HepG2 (cell line): Measurements from ENCODE around the gene HABP4. TPM values are rescaled to one million over a fixed set of nuclear protein-coding genes. Genes with fewer than 3 reads are reported as not detected.

ENCODE experiments used
- ADNP ChIP-seq: sonication (generic); formaldehyde crosslinking; IDR thresholded peaks from 2 replicates; pipeline ENCODE4 v1.4.0; 2020; ENCODE audit warnings: missing genetic modification reagents
- CCDC6 ChIP-seq: sonication (generic); formaldehyde crosslinking; IDR thresholded peaks from 2 replicates; pipeline ENCODE4 v1.8.1; 2022; ENCODE audit warnings: mild to moderate bottlenecking, missing genetic modification reagents, moderate library complexity
- CEBPG ChIP-seq: IDR thresholded peaks from 2 replicates; pipeline ENCODE4 v1.6.1; 2016
- CREM ChIP-seq, 2 experiments: sonication (generic) in 1 of 2; formaldehyde crosslinking in 1 of 2; IDR thresholded peaks; 2 replicates each; pipeline versions ENCODE4 v1.4.0 to v1.6.1; 2016 to 2020; ENCODE audit warnings: antibody characterized with exemption in 1 of 2, mild to moderate bottlenecking in 1 of 2, missing genetic modification reagents in 1 of 2
- FIP1L1 ChIP-seq: fragments of 200-400 bp; formaldehyde crosslinking; IDR thresholded peaks from 2 replicates; pipeline ENCODE4 v1.6.1; 2018; ENCODE audit warnings: low read depth, mild to moderate bottlenecking, low read length, moderate library complexity, borderline replicate concordance; ENCODE audit not compliant: insufficient read depth
- FOXK2 ChIP-seq: fragments of 450-650 bp; IDR thresholded peaks from 2 replicates; pipeline ENCODE4 v1.6.1; 2016
- GATAD2A ChIP-seq: IDR thresholded peaks from 2 replicates; pipeline ENCODE4 v1.6.1; 2016
- KAT7 ChIP-seq: IDR thresholded peaks from 2 replicates; pipeline ENCODE4 v1.6.1; 2018; ENCODE audit warnings: borderline replicate concordance, missing compliant biosample characterization
- KMT2A ChIP-seq: sonication (generic); formaldehyde crosslinking; IDR thresholded peaks from 2 replicates; pipeline ENCODE4 v1.4.0; 2020; ENCODE audit warnings: missing genetic modification reagents
- MAFF ChIP-seq: IDR thresholded peaks from 2 replicates; pipeline ENCODE4 v1.6.1; 2011; ENCODE audit warnings: low read depth, low read length, improper control_type of control experiment
- MAZ ChIP-seq, 2 experiments: sonication (generic) in 1 of 2; formaldehyde crosslinking in 1 of 2; IDR thresholded peaks; 2 replicates each; pipeline versions ENCODE4 v1.5.0 to v1.6.1; 2012 to 2020; ENCODE audit warnings: low read depth in 2 of 2, mild to moderate bottlenecking in 2 of 2, borderline replicate concordance in 1 of 2, improper control_type of control experiment in 1 of 2, low read length in 1 of 2, missing genetic modification reagents in 1 of 2, moderate library complexity in 1 of 2
- MBNL3 ChIP-seq: fragments of 250-450 bp; sonication (Bioruptor Pico); conservative IDR thresholded peaks from 2 replicates; pipeline ENCODE4 v1.8.0; 2022; ENCODE audit warnings: mild to moderate bottlenecking, inconsistent platforms
- MED13 ChIP-seq: sonication (generic); formaldehyde crosslinking; IDR thresholded peaks from 2 replicates; pipeline ENCODE4 v1.5.0; 2020; ENCODE audit warnings: missing genetic modification reagents
- NFYB ChIP-seq: sonication (generic); formaldehyde crosslinking; IDR thresholded peaks from 2 replicates; pipeline ENCODE4 v1.4.0; 2020; ENCODE audit warnings: missing genetic modification reagents
- POGZ ChIP-seq: sonication (generic); formaldehyde crosslinking; IDR thresholded peaks from 2 replicates; pipeline ENCODE4 v1.4.0; 2020; ENCODE audit warnings: mild to moderate bottlenecking, missing genetic modification reagents
- SP5 ChIP-seq: IDR thresholded peaks from 2 replicates; pipeline ENCODE4 v1.6.1; 2016; ENCODE audit warnings: low read depth, borderline replicate concordance
- SPEN ChIP-seq: sonication (generic); formaldehyde crosslinking; IDR thresholded peaks from 2 replicates; pipeline ENCODE4 v1.5.1; 2020; ENCODE audit warnings: low read depth, mild to moderate bottlenecking, missing genetic modification reagents
- THAP11 ChIP-seq: IDR thresholded peaks from 2 replicates; pipeline ENCODE4 v1.6.1; 2016; ENCODE audit warnings: missing biosample characterization, missing genetic modification reagents
- ZNF180 ChIP-seq: sonication (generic); formaldehyde crosslinking; IDR thresholded peaks from 2 replicates; pipeline ENCODE4 v1.4.0; 2020; ENCODE audit warnings: low read depth, missing genetic modification reagents, borderline replicate concordance
- ZNF431 ChIP-seq: sonication (generic); formaldehyde crosslinking; IDR thresholded peaks from 2 replicates; pipeline ENCODE4 v1.9.0; 2022; ENCODE audit warnings: missing genetic modification reagents, low read depth, mild to moderate bottlenecking, borderline replicate concordance
- ZNF878 ChIP-seq: sonication (generic); formaldehyde crosslinking; IDR thresholded peaks from 2 replicates; pipeline ENCODE4 v1.8.1; 2023; ENCODE audit warnings: mild to moderate bottlenecking, missing genetic modification reagents, moderate library complexity
- ZSCAN31 ChIP-seq: sonication (generic); formaldehyde crosslinking; IDR thresholded peaks from 2 replicates; pipeline ENCODE4 v1.5.0; 2020; ENCODE audit warnings: low read depth, mild to moderate bottlenecking, missing genetic modification reagents
- polyA plus RNA-seq, 8 experiments: library from polyadenylated mRNA; depleted of rRNA in 3 of 8; stranded (reverse) in 7 of 8; unstranded in 1 of 8; fragments of >200 nt; fragmentation: Illumina TruSeq in 4 of 8; extraction: Trizol in 4 of 8; gene quantifications; 2 replicates each; pipeline versions ENCODE4 v1.2.1 to v1.2.3, GENCODE V29; 2011 to 2016; ENCODE audit warnings: low read depth in 4 of 8, missing spikeins in 1 of 8, mixed read lengths in 1 of 8; ENCODE audit not compliant: insufficient read depth in 1 of 8
- total RNA-seq, 5 experiments: library from RNA; depleted of rRNA; stranded (reverse); fragments of >200 nt; fragmentation: Illumina TruSeq; extraction: Trizol; gene quantifications; 2 replicates each; pipeline ENCODE4 v1.2.3, GENCODE V29; 2016; ENCODE audit warnings: low read depth in 1 of 5
- TF ChIP-seq, protein P1 (sequence below): sonication (generic); formaldehyde crosslinking; IDR thresholded peaks from 2 replicates; pipeline ENCODE4 v1.4.0; 2020; ENCODE audit warnings: mild to moderate bottlenecking, missing genetic modification reagents
- TF ChIP-seq, protein P2 (sequence below): sonication (generic); formaldehyde crosslinking; conservative IDR thresholded peaks from 2 replicates; pipeline ENCODE4 v1.8.0; 2022; ENCODE audit warnings: mild to moderate bottlenecking, moderate library complexity, missing genetic modification reagents

Gene HABP4
- total and polyA plus RNA-seq, 2 of the 13 experiments (the other 11 are each of a cell fraction or from before 2014, with no cell fraction given), result 14.3 to 26.6 TPM

DNA sequence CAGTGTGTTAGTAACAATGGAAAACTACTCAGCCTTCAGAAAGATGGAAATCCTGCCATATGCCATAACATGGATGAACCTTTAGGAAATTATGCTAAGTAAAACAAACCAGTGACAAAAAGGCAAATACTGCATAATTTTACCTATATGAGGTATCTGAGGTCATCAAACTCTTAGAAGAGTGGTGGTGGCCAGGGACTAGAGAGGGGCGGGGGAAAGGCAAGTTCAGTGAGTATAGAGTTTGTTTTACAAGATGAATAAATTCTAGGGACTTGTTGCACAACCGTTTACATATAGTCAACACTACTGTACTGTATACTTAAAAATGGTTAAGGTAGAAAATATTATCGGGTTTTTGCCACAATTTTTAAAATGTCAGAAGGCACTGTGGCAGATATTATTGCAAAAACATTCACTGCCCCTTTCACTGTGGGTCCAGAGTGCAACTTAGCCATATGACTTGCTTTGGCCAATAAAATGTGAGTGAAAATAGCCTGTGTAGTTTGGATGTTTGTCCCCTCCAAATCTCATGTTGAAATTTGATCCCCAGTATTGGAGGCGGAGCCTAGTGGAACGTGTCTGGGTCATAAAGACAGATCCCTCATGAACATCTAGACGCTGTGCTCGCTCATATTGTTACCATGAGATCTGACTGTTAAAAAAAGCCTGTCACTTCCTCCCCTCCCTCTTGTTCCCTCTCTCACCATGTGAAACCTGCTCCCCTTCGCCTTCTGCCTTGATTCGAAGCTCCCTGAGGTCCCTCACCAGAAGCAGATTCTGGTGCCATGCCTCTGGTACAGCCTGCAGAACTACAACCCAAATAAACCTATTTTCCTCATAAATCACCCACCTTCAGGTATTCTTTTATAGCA, 41.3 kb upstream of the HABP4 start (continued):
- TF ChIP-seq GATAD2A (peak; percentile 45; the same call in 1 of the 2 replicates), KMT2A (CRISPR knock-in tag) (0 out of 2 replicates have a peak, but pooled peaks have one; percentile 23), CREM (IDR thresholded peaks at IDR 0.05) (peak; percentile 52; the same call in 1 of the 2 replicates), CREM (CRISPR knock-in tag; IDR thresholded peaks at IDR 0.05) (no peak), THAP11 (CRISPR knock-in tag) (peak; percentile 43; the same call in 1 of the 2 replicates), FIP1L1 (no peak), ZNF180 (no peak), ZNF878 (CRISPR knock-in tag) (0 out of 2 replicates have a peak, but pooled peaks have one; percentile 7), ADNP (CRISPR knock-in tag) (no peak), MAZ (IDR thresholded peaks at IDR 0.05; ENCODE audit: borderline replicate concordance, low read depth, low read length) (no peak), MAZ (CRISPR knock-in tag; IDR thresholded peaks at IDR 0.05; ENCODE audit: low read depth) (peak; percentile 54; the same call in 1 of the 2 replicates), FOXK2 (0 out of 2 replicates have a peak, but pooled peaks have one; percentile 35), SPEN (peak; percentile 54; the same call in 1 of the 2 replicates), ZSCAN31 (CRISPR knock-in tag) (peak; percentile 66), KAT7 (peak; percentile 65; the same call in 1 of the 2 replicates), ZNF431 (CRISPR knock-in tag) (no peak), NFYB (CRISPR knock-in tag) (peak; percentile 91), POGZ (CRISPR knock-in tag) (peak; percentile 94), CEBPG (CRISPR knock-in tag) (peak; percentile 57), MED13 (CRISPR knock-in tag) (no peak), CCDC6 (CRISPR knock-in tag) (peak; percentile 46; the same call in 1 of the 2 replicates), MBNL3 (no peak), MAFF (peak; percentile 26; the same call in 1 of the 2 replicates), SP5 (CRISPR knock-in tag) (peak; percentile 44; the same call in 1 of the 2 replicates)
- TF ChIP-seq, protein P1, sequence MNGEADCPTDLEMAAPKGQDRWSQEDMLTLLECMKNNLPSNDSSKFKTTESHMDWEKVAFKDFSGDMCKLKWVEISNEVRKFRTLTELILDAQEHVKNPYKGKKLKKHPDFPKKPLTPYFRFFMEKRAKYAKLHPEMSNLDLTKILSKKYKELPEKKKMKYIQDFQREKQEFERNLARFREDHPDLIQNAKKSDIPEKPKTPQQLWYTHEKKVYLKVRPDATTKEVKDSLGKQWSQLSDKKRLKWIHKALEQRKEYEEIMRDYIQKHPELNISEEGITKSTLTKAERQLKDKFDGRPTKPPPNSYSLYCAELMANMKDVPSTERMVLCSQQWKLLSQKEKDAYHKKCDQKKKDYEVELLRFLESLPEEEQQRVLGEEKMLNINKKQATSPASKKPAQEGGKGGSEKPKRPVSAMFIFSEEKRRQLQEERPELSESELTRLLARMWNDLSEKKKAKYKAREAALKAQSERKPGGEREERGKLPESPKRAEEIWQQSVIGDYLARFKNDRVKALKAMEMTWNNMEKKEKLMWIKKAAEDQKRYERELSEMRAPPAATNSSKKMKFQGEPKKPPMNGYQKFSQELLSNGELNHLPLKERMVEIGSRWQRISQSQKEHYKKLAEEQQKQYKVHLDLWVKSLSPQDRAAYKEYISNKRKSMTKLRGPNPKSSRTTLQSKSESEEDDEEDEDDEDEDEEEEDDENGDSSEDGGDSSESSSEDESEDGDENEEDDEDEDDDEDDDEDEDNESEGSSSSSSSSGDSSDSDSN (CRISPR knock-in tag), result peak; percentile 38; the same call in 1 of the 2 replicates
- TF ChIP-seq, protein P2, sequence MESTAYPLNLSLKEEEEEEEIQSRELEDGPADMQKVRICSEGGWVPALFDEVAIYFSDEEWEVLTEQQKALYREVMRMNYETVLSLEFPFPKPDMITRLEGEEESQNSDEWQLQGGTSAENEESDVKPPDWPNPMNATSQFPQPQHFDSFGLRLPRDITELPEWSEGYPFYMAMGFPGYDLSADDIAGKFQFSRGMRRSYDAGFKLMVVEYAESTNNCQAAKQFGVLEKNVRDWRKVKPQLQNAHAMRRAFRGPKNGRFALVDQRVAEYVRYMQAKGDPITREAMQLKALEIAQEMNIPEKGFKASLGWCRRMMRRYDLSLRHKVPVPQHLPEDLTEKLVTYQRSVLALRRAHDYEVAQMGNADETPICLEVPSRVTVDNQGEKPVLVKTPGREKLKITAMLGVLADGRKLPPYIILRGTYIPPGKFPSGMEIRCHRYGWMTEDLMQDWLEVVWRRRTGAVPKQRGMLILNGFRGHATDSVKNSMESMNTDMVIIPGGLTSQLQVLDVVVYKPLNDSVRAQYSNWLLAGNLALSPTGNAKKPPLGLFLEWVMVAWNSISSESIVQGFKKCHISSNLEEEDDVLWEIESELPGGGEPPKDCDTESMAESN (CRISPR knock-in tag), result peak; percentile 68
